Epithelial cell of prostate (primary cell): Measurements from ENCODE around the gene RAP1GAP2.
A peak's percentile ranks its signal among the peaks of the same experiment; 100 is the strongest.
"Not testable (repeated sequence)": the region's sequence is repeated elsewhere in the genome, so short reads cannot be mapped to it uniquely, and the experiment has no call there.

ENCODE experiments used
- DNase-seq: peaks from one replicate; pipeline ENCODE4 v3.0.0-alpha.2; 2011; ENCODE audit warnings: low read depth, low spot score
- H3K27ac ChIP-seq: fragments of 450-650 bp; 2 replicates; pipeline ENCODE4 v1.5.1; 2017; ENCODE audit warnings: mild to moderate bottlenecking

Gene RAP1GAP2

DNA sequence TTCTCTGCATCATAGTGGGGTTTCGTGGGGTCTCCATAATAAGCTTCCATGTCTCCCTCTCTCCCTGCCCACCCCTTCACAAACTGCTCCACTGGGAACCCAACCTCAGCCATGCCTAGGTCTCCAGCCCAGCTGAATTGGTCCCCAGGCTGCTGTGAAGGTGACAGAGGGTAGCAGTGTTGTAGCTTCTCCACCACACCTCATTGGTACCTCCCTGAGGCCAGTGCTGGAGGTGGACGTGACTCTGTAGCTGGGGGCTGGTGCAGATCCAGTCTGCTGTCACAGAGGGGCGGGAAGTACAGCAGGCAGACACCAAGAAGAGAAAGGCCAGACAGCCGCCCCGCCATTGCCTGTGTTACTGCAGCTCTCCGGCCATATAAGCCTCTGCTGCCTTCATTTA is 185.1 kb downstream of the RAP1GAP2 start:
- no peak overlapping the region for H3K27ac ChIP-seq
- no peak for DNase-seq

GRCh38 chr17:2982854-2983253 is 186.6 kb downstream of the RAP1GAP2 start:
- no peak for DNase-seq
- no peak overlapping the region for H3K27ac ChIP-seq

GRCh38 chr17:2983255-2983654 is 187.0 kb downstream of the RAP1GAP2 start:
- no peak overlapping the region for H3K27ac ChIP-seq
- DNase-seq = no peak

DNA sequence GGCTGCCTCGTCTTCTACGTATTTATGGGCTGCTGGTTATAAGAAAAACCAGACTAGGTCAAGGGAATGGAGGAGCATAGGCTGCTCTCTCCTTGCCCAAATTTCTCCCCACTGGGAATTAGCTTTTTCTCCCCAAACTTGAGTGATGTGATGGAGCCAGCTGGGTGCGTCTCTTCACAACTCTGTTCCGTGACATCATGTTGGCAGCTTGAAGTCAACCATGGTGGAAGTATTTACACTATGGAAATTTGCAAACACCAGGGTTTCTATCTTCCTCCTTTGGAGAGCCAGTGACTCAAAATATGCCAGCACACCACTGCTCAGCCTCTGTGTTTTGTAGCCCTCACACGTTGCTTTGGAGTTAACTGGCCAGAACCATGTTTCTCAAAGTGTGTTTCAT is 189.1 kb downstream of the RAP1GAP2 start:
- no peak for DNase-seq
- H3K27ac ChIP-seq = no peak overlapping the region

DNA sequence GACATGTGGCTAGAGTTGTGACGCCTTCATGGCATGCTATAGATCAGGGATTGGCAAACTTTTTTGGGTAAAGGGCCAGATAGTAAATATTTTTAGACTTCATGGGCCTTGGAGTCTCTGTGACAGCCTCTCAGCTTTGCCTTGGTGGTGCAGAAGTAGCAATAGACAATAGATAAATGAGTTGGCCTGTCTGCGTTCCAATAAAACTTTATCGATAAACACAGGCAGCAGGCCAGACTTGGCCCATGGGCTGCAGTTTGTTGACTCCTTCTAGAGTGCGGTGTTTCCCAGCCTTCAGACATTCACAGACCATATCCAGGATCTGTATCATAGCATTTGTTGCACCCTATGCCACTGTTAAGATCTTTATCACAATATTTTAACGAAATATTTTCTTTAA is 190.7 kb downstream of the RAP1GAP2 start:
- no peak overlapping the region for H3K27ac ChIP-seq
- DNase-seq = no peak

DNA sequence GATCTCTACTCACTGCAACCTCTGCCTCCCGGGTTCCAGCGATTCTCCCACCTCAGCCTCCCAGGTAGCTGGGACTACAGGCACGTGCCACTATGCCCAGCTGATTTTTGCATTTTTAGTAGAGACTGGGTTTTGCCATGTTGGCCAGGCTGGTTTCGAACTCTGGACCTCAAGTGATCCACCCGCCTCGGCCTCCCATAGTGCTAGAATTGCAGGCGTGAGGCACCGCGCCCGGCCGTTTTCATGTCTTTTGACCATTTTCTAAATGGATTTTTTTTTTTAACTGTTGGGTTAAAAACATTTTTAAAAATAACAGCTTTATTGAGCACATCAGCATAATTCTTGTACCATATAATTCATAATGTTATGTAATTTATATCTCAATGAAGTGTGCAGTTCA is 193.2 kb downstream of the RAP1GAP2 start:
- not testable (repeated sequence) for DNase-seq, H3K27ac ChIP-seq

DNA sequence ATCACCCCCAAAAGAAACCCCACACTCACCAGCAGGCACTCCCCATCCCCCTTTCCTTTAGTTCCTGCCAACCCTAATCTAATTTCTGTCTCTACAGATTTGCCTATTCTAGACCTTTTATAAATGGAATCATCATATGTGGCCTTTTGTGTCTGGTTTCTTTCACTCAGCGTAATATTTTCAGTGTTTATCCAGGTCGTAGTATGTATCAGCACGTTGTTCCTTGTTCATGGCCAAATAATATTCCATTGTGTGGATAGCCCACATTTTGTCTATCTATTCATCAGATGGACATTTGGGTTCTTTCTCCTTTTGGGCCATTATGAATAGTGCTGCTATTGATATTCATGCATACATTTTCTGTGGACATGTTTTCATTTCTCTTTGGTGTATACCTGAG is 193.6 kb downstream of the RAP1GAP2 start:
- DNase-seq = no peak
- H3K27ac ChIP-seq = no peak overlapping the region

- no peak for DNase-seq
- H3K27ac ChIP-seq = no peak overlapping the region
These were observed 194.2 kb downstream of the RAP1GAP2 start for GRCh38 chr17:2990396-2990795.

DNA sequence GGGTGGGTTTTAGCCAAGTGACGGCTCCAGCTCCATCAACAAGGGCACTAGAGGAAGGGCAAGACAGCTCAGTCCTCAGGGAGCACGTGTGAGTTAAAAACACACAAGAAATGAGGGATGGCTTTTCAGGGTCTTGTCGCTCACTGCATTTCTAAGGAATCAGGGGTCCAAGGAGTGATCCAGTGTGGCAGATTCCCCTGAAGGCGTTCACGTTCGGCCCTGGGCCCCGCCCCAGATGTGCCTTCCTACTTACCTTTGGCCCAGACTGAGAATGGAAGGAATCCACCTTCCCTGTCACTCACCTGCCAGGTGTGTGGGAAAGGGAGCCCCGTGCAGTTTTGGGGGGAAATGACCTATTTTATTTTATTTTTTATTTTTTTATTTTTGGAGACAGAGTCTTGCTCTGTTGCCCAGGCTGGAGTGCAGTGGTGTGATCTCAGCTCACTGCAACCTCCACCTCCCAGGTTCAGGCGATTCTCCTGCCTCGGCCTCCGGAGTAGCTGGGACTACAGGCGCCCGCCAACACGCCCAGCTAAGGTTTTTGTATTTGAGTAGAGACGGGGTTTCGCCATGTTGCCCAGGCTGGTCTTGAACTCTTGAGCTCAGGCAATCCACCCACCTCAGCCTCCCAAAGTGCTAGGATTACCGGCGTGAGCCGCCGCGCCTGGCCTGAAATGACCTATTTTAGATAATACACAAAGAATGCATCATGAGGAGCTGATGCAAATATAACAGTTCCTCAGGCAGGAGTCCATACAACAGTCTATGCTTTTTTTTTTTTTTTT is 195.3 kb downstream of the RAP1GAP2 start:
- H3K27ac ChIP-seq, DNase-seq: not testable (repeated sequence)

GRCh38 chr17:2994441-2994840 is 198.2 kb downstream of the RAP1GAP2 start:
- DNase-seq = no peak
- no peak overlapping the region for H3K27ac ChIP-seq

DNA sequence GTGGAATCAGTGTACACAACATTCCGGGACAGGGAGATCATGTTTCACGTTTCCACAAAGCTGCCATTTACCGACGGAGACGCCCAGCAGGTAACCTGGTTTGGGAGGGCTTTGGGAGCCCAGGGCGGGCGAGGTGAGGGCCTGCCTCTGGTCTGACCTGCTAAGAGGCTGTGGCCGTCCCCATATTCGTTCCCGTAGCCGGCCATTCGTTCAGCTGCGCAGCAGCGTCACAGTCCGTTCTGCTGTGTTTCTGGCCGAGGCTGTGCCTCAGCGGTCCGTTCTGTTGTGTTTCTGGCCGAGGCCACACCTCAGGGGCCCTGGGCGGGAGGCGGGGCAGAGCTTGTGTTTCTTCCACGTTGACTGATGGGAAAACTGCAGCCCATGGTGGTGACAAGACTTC is 199.1 kb downstream of the RAP1GAP2 start:
- H3K27ac ChIP-seq = no peak overlapping the region
- DNase-seq = no peak

DNA sequence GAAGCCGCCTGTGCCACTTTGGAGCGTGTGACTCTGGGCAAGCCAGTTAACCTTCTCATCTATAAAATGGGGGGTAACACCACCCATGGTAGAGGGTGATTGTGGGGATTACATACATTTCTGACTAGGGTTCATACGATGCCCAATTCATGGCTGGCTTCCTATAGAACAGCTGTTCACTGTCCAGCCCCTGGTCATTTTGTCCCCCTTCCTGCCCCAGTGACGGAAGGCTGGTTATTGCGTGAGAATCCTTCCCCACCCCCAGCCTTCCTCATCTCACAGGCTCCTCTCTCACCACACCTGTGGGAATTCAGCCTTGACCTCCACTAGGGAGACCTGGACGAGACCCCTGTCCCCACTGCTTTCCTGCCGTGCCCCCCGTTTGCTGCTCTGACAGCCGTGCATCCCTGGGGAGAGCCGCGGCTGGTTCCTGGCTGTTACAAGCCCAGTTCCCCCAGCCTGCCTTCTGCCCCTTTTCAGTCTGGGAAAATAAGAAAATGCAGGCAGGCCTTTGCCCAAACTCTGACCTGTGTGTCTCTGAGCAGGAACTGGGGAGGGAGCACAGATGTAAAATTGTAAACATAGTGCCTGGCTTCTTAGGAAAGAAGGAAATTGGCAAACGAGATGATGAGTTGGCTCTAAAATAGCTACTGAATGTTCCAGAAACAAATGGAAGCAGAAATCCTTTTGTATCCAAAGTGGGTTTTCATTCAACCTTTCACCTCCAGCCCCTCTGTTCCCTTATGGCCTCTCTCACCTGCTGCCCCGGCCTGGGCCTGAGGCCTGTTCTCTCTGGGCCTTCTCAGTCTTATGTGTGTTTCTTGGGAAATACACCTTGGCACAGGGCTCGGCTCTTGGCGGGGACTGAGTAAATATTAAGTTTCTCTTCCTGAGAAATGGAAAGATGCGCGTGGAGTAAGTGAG is 199.9 kb downstream of the RAP1GAP2 start:
- H3K27ac ChIP-seq = no peak overlapping the region

GRCh38 chr17:2996810-2997670 is 200.8 kb downstream of the RAP1GAP2 start:
- no peak overlapping the region for H3K27ac ChIP-seq

More for the DNA sequence above, 199.9 kb downstream of the RAP1GAP2 start:
- no peak for DNase-seq

GRCh38 chr17:2998469-2998901 is 202.2 kb downstream of the RAP1GAP2 start:
- not testable (repeated sequence) for DNase-seq
- H3K27ac ChIP-seq = peak overlapping the region; percentile 14

More at GRCh38 chr17:2996810-2997670, 200.8 kb downstream of the RAP1GAP2 start:
- no peak for DNase-seq

GRCh38 chr17:3002538-3003295 is 206.5 kb downstream of the RAP1GAP2 start:
- no peak overlapping the region for H3K27ac ChIP-seq
- no peak for DNase-seq

DNA sequence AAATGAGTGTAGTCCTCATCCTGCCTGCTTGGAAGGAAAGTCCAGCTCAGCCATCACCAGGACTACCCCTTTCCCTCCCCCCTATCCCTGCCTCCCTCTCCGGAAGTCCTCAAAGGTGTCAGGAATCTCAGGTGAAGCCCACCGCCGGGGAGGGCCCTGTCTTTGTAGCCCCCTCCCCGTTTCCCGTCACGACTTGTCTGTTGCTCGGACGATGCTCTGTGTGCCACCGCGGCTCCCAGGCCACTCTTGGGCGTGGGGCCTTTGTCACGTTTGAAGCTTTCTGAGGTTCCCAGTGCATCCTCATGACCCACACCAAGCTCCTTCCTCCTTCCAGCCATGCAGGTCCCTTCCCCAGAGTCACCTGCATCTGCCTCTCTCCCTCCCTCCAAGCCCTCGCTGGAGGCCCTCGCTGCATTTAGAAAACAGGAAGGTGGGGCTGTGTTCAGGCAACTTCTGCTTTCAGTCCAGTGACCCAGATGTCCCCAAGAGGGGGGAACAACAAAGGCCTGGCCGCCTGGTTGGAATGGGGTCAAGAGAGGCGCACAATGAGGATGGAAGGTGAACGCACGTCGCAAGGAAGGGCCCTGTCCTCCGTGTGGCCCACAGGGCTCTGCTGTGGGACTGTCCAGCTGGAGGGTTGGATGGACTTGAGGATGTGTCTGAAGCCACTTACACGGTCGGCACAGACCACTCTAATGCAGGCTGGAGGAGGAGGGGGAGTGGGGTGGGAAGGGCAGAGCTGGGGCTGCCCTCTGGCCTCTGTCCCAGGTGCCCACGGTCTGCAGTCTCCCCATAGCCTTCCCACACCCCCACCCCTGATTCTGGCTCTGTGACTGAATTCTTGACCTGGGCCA is 207.3 kb downstream of the RAP1GAP2 start:
- peak overlapping the region; percentile 64 for H3K27ac ChIP-seq
- DNase-seq = no peak

DNA sequence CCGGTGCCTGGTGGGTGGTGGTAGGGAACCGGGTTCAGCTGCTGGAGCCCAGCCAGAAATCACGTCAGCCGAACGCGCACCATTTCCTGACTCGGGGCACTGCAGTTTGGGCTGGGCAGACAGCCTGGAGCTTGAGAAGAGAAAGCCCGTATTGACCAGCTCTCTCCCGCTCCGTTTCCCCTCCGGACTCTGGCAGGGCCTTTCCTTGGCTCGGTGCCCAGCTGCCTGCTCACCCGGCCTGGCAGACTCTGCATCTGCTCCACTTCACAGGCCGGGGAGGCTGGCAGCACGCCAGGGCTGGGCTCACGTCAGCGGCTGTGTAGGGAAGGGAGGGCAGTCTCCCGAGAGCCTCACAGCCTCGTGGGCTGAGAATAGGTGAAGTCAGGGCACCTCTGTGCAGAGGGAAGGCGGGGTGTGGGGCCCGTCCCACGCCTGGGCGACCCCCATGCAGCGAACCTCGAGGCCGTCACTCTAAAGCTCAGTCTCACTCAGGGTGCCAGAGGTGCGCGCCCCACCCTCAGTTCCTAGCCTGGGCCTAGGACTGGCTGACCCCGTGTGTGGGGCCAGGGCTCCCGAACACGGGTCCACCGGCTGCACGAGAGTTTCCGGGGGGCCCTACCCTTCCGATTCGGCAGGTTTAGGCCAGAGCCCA is 208.0 kb downstream of the RAP1GAP2 start:
- H3K27ac ChIP-seq = peak overlapping the region; percentile 64
- peak; percentile 73 for DNase-seq

GRCh38 chr17:3004925-3005324 is 208.7 kb downstream of the RAP1GAP2 start:
- peak overlapping the region; percentile 64 for H3K27ac ChIP-seq
- DNase-seq = no peak
